ENCODE data around the gene POU6F2. TPM values are rescaled to one million over a fixed set of nuclear protein-coding genes. Genes with fewer than 3 reads are reported as not detected.

Gene POU6F2
- total RNA-seq, 1 donor from 2014 or later = 7.9 TPM

GRCh38 chr7:39310699-39311098, 333.0 kb downstream of the POU6F2 start:
- Mint-ChIP-seq H3K9me3 (no peaks in the 10 kb centered on the region), H3K4me3 (no peak overlapping the region), H3K27me3 (ENCODE audit: low read depth) (no peaks in the 10 kb centered on the region), H3K36me3 (ENCODE audit: low read depth) (peaks cover 2% of the 10 kb centered on the region), H3K27ac (ENCODE audit: unreplicated experiment) (no peak overlapping the region), H3K4me1 (peaks cover 13% of the 10 kb centered on the region)
- no peak for DNase-seq (ENCODE audit: low read depth, low spot score)
- TF ChIP-seq CTCF (conservative IDR thresholded peaks at IDR 0.05) = no peak

- H3K4me1 Mint-ChIP-seq = peaks cover 6% of the 10 kb centered on the region
- no peak overlapping the region for H3K4me3 Mint-ChIP-seq
- TF ChIP-seq CTCF (conservative IDR thresholded peaks at IDR 0.05) = no peak
- no peaks in the 10 kb centered on the region for H3K27me3 Mint-ChIP-seq (ENCODE audit: low read depth)
- H3K27ac Mint-ChIP-seq (ENCODE audit: unreplicated experiment) = no peak overlapping the region
- no peak for DNase-seq (ENCODE audit: low read depth, low spot score)
- H3K9me3 Mint-ChIP-seq = no peaks in the 10 kb centered on the region
- peaks cover 2% of the 10 kb centered on the region for H3K36me3 Mint-ChIP-seq (ENCODE audit: low read depth)
Measured at GRCh38 chr7:39312254-39312989, 334.7 kb downstream of the POU6F2 start.

- Mint-ChIP-seq H3K27ac (ENCODE audit: unreplicated experiment) (no peak overlapping the region), H3K4me3 (no peak overlapping the region), H3K4me1 (peaks cover 6% of the 10 kb centered on the region), H3K27me3 (ENCODE audit: low read depth) (no peaks in the 10 kb centered on the region), H3K9me3 (no peaks in the 10 kb centered on the region), H3K36me3 (ENCODE audit: low read depth) (peaks cover 2% of the 10 kb centered on the region)
- no peak for DNase-seq (ENCODE audit: low read depth, low spot score)
- no peak for TF ChIP-seq CTCF (conservative IDR thresholded peaks at IDR 0.05)
Measured at GRCh38 chr7:39313376-39313775, 335.7 kb downstream of the POU6F2 start.

- Mint-ChIP-seq H3K4me1 (peaks cover 6% of the 10 kb centered on the region), H3K36me3 (ENCODE audit: low read depth) (no peaks in the 10 kb centered on the region), H3K9me3 (no peaks in the 10 kb centered on the region), H3K4me3 (no peak overlapping the region), H3K27ac (ENCODE audit: unreplicated experiment) (no peak overlapping the region), H3K27me3 (ENCODE audit: low read depth) (no peaks in the 10 kb centered on the region)
- no peak for TF ChIP-seq CTCF (conservative IDR thresholded peaks at IDR 0.05)
- DNase-seq (ENCODE audit: low read depth, low spot score) = no peak
Measured at GRCh38 chr7:39313974-39314373, 336.3 kb downstream of the POU6F2 start.

GRCh38 chr7:39317107-39317506, 339.4 kb downstream of the POU6F2 start:
- H3K4me1 Mint-ChIP-seq = no peaks in the 10 kb centered on the region
- H3K36me3 Mint-ChIP-seq (ENCODE audit: low read depth) = no peaks in the 10 kb centered on the region
- no peak overlapping the region for H3K4me3 Mint-ChIP-seq
- no peaks in the 10 kb centered on the region for H3K9me3 Mint-ChIP-seq
- no peaks in the 10 kb centered on the region for H3K27me3 Mint-ChIP-seq (ENCODE audit: low read depth)
- DNase-seq (ENCODE audit: low read depth, low spot score) = no peak
- no peak for TF ChIP-seq CTCF (conservative IDR thresholded peaks at IDR 0.05)
- H3K27ac Mint-ChIP-seq (ENCODE audit: unreplicated experiment) = no peak overlapping the region
